ENCODE results near the gene CYYR1. TPM values are rescaled to one million over a fixed set of nuclear protein-coding genes. Genes with fewer than 3 reads are reported as not detected.

The CYYR1 gene
- total RNA-seq, 1 experiment from 2014 or later = 0.12 TPM

GRCh38 chr21:26508903-26509302 lies 64.2 kb downstream of the CYYR1 start:
- no peaks in the 10 kb centered on the region for H3K36me3 ChIP-seq (ENCODE audit: control insufficient read depth in 1 of 2, insufficient read depth in 2 of 2, low read length in 2 of 2)
- H3K4me2 ChIP-seq (ENCODE audit: low read length) = no peak overlapping the region
- no peaks in the 10 kb centered on the region for H3K27me3 ChIP-seq (ENCODE audit: insufficient read depth, low read length)
- BruUV-seq (replicated peaks) = no TSS peak
- no peak overlapping the region for H3K9ac ChIP-seq (ENCODE audit: low read length)
- H3K9me3 ChIP-seq (ENCODE audit: control insufficient read depth in 1 of 2, insufficient read depth in 1 of 2, low read depth in 1 of 2, low read length in 2 of 2) = 0 out of 4 replicates have a peak, but pooled peaks cover 0 to 3% of the 10 kb centered on the region in 2 experiments
- no peak overlapping the region for H3K27ac ChIP-seq (ENCODE audit: low read depth, low read length)
- H2AFZ ChIP-seq (ENCODE audit: low read depth, low read length, poor library complexity, severe bottlenecking) = no peak overlapping the region
- H3K4me3 ChIP-seq (replicated peaks in 1 of 2; ENCODE audit: low read depth in 1 of 2, low read length in 2 of 2) = no peak overlapping the region
- ATAC-seq = no peak
- intact Hi-C loops (cut with micrococcal nuclease) = no loop called here
- H3K9me2 ChIP-seq (ENCODE audit: insufficient read depth) = no peaks in the 10 kb centered on the region
- H3K4me1 ChIP-seq (ENCODE audit: control insufficient read depth in 1 of 2, insufficient read depth in 2 of 2, low read length in 2 of 2) = no peaks in the 10 kb centered on the region
- POLR2A ChIA-PET = no interaction called here
- no peak for DNase-seq (ENCODE audit: low read depth, low spot score)
- no peaks in the 10 kb centered on the region for H4K20me1 ChIP-seq (ENCODE audit: insufficient read depth)
- H3K79me2 ChIP-seq (ENCODE audit: insufficient read depth, low read length) = no peaks in the 10 kb centered on the region
- CTCF ChIA-PET = no interaction called here
- RAD21 ChIA-PET (ENCODE audit: low non-redundant PET in 1 of 2, low total read pairs in 2 of 2, uncharacterized antibody in 2 of 2, unreplicated experiment in 2 of 2) = no interaction called here
- TF ChIP-seq REST (IDR thresholded peaks at IDR 0.05; ENCODE audit: low read depth) = no peak
- TF ChIP-seq EGR1 (IDR thresholded peaks at IDR 0.05; ENCODE audit: low read depth) = no peak

- ATAC-seq = no peak
- no peak for DNase-seq (ENCODE audit: low read depth, low spot score)
- ChIA-PET POLR2A (no interaction called here), CTCF (no interaction called here), RAD21 (ENCODE audit: low non-redundant PET in 1 of 2, low total read pairs in 2 of 2, uncharacterized antibody in 2 of 2, unreplicated experiment in 2 of 2) (interaction anchor here in 1 of 2 experiments (0.6 kb wide), 1 partner anchor 93 kb away, joined by 3 read pairs; no protein-coding TSS in a partner anchor)
- H3K79me2 ChIP-seq (ENCODE audit: insufficient read depth, low read length) = no peaks in the 10 kb centered on the region
- H4K20me1 ChIP-seq (ENCODE audit: insufficient read depth) = no peaks in the 10 kb centered on the region
- H3K36me3 ChIP-seq (ENCODE audit: control insufficient read depth in 1 of 2, insufficient read depth in 2 of 2, low read length in 2 of 2) = no peaks in the 10 kb centered on the region
- 0 out of 4 replicates have a peak, but pooled peaks cover 0 to 3% of the 10 kb centered on the region in 2 experiments for H3K9me3 ChIP-seq (ENCODE audit: control insufficient read depth in 1 of 2, insufficient read depth in 1 of 2, low read depth in 1 of 2, low read length in 2 of 2)
- H3K9ac ChIP-seq (ENCODE audit: low read length) = no peak overlapping the region
- H3K27me3 ChIP-seq (ENCODE audit: insufficient read depth, low read length) = no peaks in the 10 kb centered on the region
- H2AFZ ChIP-seq (ENCODE audit: low read depth, low read length, poor library complexity, severe bottlenecking) = no peak overlapping the region
- no peak for TF ChIP-seq EGR1 (IDR thresholded peaks at IDR 0.05; ENCODE audit: low read depth)
- intact Hi-C loops (cut with micrococcal nuclease) = no loop called here
- H3K4me3 ChIP-seq (replicated peaks in 1 of 2; ENCODE audit: low read depth in 1 of 2, low read length in 2 of 2) = no peak overlapping the region
- BruUV-seq (replicated peaks) = no TSS peak
- H3K27ac ChIP-seq (ENCODE audit: low read depth, low read length) = no peak overlapping the region
- no peaks in the 10 kb centered on the region for H3K4me1 ChIP-seq (ENCODE audit: control insufficient read depth in 1 of 2, insufficient read depth in 2 of 2, low read length in 2 of 2)
- H3K4me2 ChIP-seq (ENCODE audit: low read length) = no peak overlapping the region
- H3K9me2 ChIP-seq (ENCODE audit: insufficient read depth) = no peaks in the 10 kb centered on the region
These were observed 66.1 kb downstream of the CYYR1 start for GRCh38 chr21:26506956-26507355.
